ENCODE measurements around the gene KRT82.

- TF ChIP-seq CTCF (IDR thresholded peaks at IDR 0.05), result no peak
- no peak for TF ChIP-seq POLR2A (IDR thresholded peaks at IDR 0.05)
Observed at GRCh38 chr12:52358575-52359350, 47.4 kb downstream of the KRT82 start.

Data from right lobe of liver (tissue), 4 donors.